Measurements from ENCODE around the gene HMCN2.

DNA sequence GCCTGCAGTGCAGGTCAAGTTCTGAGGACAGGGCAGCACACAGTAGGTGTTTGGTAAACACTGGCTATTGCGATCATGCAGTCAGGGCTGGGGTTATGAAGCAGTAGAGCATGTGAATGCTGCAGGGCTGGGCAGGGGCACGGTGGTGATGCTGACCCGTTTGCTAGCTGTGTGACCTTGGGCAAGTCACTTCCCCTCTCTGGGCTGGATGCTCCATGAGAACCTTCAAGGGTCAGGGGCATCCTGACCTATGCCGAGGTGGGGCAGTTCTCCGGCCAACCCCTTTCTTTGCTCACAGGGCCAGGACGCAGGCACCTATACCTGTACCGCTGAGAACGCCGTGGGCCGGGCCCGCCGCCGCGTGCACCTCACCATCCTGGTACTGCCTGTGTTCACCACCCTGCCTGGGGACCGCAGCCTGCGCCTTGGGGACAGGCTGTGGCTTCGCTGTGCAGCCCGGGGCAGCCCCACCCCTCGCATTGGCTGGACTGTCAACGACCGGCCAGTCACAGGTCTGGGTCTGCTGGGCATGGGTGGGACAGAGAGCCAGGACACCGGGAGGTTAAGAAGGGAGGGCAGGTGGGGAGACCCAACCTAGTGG lies 140.2 kb downstream of the HMCN2 start:
- TF ChIP-seq, protein P1, sequence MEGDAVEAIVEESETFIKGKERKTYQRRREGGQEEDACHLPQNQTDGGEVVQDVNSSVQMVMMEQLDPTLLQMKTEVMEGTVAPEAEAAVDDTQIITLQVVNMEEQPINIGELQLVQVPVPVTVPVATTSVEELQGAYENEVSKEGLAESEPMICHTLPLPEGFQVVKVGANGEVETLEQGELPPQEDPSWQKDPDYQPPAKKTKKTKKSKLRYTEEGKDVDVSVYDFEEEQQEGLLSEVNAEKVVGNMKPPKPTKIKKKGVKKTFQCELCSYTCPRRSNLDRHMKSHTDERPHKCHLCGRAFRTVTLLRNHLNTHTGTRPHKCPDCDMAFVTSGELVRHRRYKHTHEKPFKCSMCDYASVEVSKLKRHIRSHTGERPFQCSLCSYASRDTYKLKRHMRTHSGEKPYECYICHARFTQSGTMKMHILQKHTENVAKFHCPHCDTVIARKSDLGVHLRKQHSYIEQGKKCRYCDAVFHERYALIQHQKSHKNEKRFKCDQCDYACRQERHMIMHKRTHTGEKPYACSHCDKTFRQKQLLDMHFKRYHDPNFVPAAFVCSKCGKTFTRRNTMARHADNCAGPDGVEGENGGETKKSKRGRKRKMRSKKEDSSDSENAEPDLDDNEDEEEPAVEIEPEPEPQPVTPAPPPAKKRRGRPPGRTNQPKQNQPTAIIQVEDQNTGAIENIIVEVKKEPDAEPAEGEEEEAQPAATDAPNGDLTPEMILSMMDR (IDR thresholded peaks at IDR 0.05; ENCODE audit: low read length) = no peak
- no peak for TF ChIP-seq EZH2 (optimal IDR thresholded peaks at IDR 0.05; ENCODE audit: low read depth, low read length)
